HG03457 (cell line): ENCODE data around the gene PHF2.

Experiments
- ATAC-seq: cut with Tn5 transposase; IDR thresholded peaks from one replicate; pipeline ENCODE4 v1.9.1; 2021; ENCODE audit warnings: moderate number of reproducible peaks; ENCODE audit not compliant: unreplicated experiment

Gene PHF2

GRCh38 chr9:93693129-93693528 is 116.7 kb downstream of the PHF2 start:
- ATAC-seq = no peak

GRCh38 chr9:93697352-93698139 is 121.2 kb downstream of the PHF2 start:
- ATAC-seq = no peak

- no peak for ATAC-seq
Measured at GRCh38 chr9:93698140-93698908, 121.9 kb downstream of the PHF2 start.

DNA sequence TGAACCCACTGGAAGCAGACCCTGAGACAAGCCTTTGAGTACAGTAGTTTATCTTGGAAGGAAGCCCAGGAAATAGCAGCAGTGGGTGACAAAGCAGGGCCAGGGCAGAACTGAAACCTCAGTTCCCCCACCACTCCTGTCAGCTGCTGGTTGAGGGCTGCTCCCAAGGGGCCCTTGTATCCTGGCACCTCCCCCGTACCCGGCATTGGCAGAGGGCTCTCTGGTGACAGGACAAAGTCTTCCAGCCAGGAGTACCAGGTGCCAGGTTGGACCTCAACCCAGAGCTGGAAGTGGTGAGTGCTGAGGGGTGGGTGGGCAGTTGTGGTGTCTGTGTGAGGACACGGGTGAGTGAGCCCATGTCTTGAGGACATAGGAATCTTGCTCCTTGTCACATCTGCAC is 123.3 kb downstream of the PHF2 start:
- ATAC-seq = no peak

DNA sequence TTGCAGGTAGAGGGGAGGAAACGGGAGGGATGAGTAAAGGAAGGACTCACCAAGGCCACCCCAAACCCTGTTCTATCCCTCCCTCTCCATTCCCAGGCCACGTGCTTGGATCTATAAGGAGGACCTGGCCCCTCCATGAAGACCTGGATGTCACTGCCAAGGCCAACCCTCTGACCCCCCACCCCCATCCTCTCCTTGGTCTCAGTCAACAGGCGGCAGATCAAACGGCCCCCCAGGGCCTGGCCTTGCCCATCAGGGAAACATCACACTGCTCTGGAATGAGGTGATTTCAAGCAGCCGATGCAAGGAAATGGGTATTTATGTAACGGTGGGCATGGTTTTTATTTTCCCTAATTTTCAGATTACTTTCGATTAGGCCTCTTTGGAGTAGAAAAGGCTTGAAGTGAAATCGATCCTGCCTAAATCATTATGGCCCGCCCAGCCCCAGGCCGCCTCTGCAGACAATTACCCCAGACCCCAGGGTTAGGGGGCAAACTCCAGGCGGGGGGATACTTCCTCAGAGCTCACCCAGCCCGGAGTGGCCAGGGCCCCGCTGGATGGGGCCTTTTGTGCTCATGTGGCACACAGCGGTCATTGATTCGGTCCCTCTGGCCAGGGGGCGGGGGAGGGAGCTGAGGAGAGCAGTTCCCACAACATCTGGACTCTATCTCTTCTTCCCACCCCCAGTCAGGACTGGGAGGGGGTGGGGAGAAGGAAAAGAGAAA is 125.3 kb downstream of the PHF2 start:
- ATAC-seq = no peak

DNA sequence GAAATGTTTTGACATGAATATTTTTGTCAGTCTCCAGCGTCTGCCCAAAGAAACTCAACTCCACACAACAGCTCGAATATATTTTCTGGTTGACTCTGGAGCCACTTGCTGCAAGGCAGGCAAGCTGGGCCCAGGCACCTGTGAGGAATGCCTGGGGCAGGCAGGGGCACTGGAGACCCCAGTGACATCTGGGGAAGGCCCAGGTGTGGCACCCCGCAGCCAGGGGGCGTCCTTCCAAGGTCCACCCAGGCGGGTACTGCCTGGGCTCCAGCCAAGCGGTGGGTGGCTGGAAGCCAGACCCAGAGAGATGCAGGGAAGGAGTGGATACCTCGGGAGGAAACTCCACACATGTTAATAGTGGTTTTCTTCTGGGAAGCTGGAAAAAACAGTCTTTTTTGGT is 125.9 kb downstream of the PHF2 start:
- ATAC-seq = no peak

DNA sequence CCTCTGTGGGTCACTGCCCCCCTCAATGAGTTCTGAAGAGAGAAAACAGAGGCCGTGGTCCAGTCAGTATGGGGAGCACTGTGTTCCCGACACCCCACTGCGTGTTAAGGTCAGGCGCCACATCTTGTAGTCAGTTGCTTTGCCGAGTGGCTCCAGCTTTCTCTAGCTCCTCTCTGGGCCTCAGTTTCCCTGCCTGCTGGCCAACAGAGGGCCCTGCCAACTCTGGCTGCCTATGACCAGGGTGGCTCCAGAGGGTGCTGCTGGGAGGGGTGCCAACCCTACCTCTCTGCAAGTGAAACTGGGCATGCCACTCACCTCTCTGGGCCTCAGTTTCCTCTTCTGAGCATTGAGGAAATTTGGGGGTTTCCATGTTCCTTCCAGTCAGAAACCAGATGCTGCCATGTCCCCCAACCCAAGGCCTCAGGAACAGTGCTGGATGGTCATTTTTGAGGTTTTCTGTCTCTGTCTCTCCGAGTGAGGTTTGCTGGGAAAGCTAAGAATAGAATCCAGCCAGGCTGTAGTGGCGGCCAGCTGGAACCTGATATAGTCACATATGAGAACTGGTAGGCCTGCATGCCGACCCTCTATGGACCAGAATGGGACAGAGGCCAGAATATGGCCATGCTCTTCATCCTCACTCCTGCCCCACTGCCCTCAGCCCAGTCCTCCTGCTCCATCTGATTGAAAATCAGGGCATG is 132.1 kb downstream of the PHF2 start:
- no peak for ATAC-seq

- no peak for ATAC-seq
Measured at GRCh38 chr9:93708987-93709302, 132.6 kb downstream of the PHF2 start.

GRCh38 chr9:93709600-93710369 is 133.4 kb downstream of the PHF2 start:
- no peak for ATAC-seq

DNA sequence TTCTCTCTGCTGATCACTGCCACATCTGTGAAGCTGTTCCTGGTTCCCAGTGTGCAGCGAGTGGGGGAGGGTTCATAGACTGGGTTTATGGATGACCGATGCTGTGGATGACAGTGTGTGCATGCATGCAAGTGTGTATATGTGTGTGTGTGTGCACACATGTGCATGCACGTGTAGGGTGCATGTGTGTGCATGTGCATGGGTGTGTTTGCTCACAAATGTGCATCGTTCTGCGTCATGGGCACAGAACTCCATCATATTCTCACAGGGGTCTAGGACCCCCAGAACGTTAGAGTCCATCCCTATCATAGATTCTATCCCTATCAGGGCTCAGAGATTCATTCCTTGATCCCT is 134.0 kb downstream of the PHF2 start:
- ATAC-seq = no peak

DNA sequence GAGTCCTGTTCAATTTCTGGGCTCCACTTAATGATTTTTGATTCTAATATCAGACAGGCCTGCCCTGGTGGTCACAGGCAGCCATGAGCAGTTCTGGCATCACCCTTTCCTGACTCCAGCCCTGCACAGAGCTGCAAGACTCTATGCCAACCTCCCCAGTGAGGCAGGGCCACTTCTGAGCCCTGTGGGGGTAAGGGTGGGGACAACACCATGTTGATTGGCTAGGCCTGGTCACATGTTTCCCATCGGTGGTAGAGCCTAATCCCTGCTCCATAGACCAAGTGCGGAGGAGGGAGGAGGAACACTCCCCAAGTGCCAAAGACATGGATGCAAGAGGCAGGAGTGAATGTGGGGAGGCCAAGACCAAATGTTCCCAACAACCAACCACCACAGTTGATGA is 134.6 kb downstream of the PHF2 start:
- ATAC-seq = no peak

- ATAC-seq = no peak
Measured at GRCh38 chr9:93712896-93713295, 136.5 kb downstream of the PHF2 start.

GRCh38 chr9:93713716-93714115 is 137.3 kb downstream of the PHF2 start:
- ATAC-seq = no peak

DNA sequence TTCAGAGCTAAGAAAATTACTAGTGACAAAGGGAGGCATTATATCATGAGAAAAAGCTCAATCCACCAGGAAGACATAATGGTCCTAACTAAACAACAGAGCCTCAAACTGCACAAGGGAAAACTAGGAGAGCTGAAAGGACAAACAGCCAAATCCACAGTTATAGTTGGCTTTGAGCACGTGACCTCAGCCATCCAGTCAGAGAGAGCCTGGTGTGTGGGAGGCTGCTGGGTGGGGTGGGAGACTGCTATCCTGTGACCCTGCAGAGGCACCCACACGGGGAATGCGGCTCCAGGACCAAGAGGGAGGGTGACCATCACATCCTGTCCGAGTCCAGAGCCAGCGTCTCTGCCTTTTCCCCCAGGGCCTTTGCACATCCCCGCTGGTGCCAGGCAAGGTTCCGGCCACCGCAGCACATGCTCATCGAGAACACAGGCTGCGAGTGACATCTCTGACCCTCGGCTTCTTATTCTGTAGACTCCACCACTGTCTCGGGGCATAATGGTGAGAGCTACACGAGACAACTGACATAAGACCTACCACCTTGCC is 145.1 kb downstream of the PHF2 start:
- ATAC-seq = no peak

- no peak for ATAC-seq
Measured at GRCh38 chr9:93724852-93725251, 148.5 kb downstream of the PHF2 start.

GRCh38 chr9:93725382-93725781 is 149.0 kb downstream of the PHF2 start:
- no peak for ATAC-seq

GRCh38 chr9:93726147-93726546 is 149.8 kb downstream of the PHF2 start:
- no peak for ATAC-seq
